Vagina (tissue), 2 donors: Measurements from ENCODE around the gene ITGB3BP. TPM values are rescaled to one million over a fixed set of nuclear protein-coding genes. Genes with fewer than 3 reads are reported as not detected.
"Not testable (repeated sequence)": the region's sequence is repeated elsewhere in the genome, so short reads cannot be mapped to it uniquely, and the experiment has no call there.

ENCODE experiments used
- DNase-seq, 2 donors: peaks; one replicate each; pipeline ENCODE4 v3.0.0-alpha.2; 2017; ENCODE audit errors: extremely low spot score in 2 of 2
- H3K27ac ChIP-seq: fragments of 200-600 bp; sonication (generic); one replicate; pipeline ENCODE4 v1.5.1; 2019
- H3K27me3 ChIP-seq: fragments of 200-600 bp; sonication (generic); one replicate; pipeline ENCODE4 v1.5.1; 2019
- H3K36me3 ChIP-seq, 2 donors: fragments of 200-600 bp; sonication (generic); one replicate each; pipeline ENCODE4 v1.5.1; 2017 to 2019
- H3K4me1 ChIP-seq: fragments of 200-600 bp; sonication (generic); one replicate; pipeline ENCODE4 v1.5.1; 2019
- H3K4me3 ChIP-seq, 2 donors: fragments of 200-600 bp; sonication (generic); 1 replicate in 1 of 2; 2 replicates in 1 of 2; pipeline ENCODE4 v1.5.1; 2016 to 2019
- H3K9me3 ChIP-seq: fragments of 200-600 bp; sonication (generic); one replicate; pipeline ENCODE4 v1.5.1; 2019
- POLR2A ChIP-seq, 2 donors: fragments of 450-650 bp; IDR thresholded peaks; one replicate each; pipeline ENCODE4 v1.6.1; 2017; ENCODE audit warnings: antibody characterized with exemption in 2 of 2, mild to moderate bottlenecking in 2 of 2, moderate library complexity in 2 of 2
- POLR2AphosphoS5 ChIP-seq, 2 donors: sonication (generic); formaldehyde crosslinking; IDR thresholded peaks; one replicate each; pipeline ENCODE4 v1.9.0; 2017; ENCODE audit warnings: antibody characterized with exemption in 2 of 2, mild to moderate bottlenecking in 2 of 2, low read depth in 1 of 2; ENCODE audit not compliant: insufficient read depth in 1 of 2
- intact Hi-C: fragments of 100-400 bp; cut with DNase I; formaldehyde crosslinking; loops from one replicate; pipeline ENCODE4 v1.15.1; 2023
- total RNA-seq: library from RNA; depleted of rRNA; stranded (reverse); fragments of >200 nt; gene quantifications from one replicate; pipeline ENCODE4 v1.2.3, GENCODE V29; 2016
- TF ChIP-seq, protein P1 (sequence below), 3 experiments: fragments of 450-650 bp in 2 of 3; fragments of 200-600 bp in 1 of 3; sonication (generic) in 1 of 3; IDR thresholded peaks; one replicate each; pipeline ENCODE4 v1.5.1; 2017 to 2019; ENCODE audit warnings: antibody characterized with exemption in 3 of 3, mild to moderate bottlenecking in 2 of 3, moderate library complexity in 2 of 3

Gene ITGB3BP
- total RNA-seq, 1 donor from 2014 or later: 11.8 TPM

DNA sequence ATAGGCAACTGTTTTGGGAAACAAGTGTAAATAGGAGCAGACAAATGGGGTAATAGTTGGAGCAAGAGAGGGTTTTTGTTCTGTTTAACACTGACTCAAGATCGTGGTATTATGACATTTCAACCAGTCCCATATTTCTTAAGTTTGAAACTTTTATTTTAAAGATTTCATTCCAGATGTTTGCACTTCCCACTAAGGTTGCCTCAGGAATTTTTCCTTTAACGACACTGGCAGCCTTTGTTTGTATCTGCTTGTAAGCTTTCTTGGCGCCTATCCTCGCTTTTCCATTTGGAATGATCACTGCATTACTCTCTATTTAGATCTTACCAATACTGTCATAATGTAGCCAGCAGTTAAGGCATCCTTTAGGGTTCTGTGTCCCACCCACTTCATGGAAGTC, 87.9 kb downstream of the ITGB3BP start:
- TF ChIP-seq, protein P1, sequence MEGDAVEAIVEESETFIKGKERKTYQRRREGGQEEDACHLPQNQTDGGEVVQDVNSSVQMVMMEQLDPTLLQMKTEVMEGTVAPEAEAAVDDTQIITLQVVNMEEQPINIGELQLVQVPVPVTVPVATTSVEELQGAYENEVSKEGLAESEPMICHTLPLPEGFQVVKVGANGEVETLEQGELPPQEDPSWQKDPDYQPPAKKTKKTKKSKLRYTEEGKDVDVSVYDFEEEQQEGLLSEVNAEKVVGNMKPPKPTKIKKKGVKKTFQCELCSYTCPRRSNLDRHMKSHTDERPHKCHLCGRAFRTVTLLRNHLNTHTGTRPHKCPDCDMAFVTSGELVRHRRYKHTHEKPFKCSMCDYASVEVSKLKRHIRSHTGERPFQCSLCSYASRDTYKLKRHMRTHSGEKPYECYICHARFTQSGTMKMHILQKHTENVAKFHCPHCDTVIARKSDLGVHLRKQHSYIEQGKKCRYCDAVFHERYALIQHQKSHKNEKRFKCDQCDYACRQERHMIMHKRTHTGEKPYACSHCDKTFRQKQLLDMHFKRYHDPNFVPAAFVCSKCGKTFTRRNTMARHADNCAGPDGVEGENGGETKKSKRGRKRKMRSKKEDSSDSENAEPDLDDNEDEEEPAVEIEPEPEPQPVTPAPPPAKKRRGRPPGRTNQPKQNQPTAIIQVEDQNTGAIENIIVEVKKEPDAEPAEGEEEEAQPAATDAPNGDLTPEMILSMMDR (IDR thresholded peaks at IDR 0.05): no peak
- TF ChIP-seq POLR2AphosphoS5 (IDR thresholded peaks at IDR 0.05; ENCODE audit: insufficient read depth in 1 of 2, low read depth in 1 of 2) (no peak), POLR2A (IDR thresholded peaks at IDR 0.05) (no peak)
- intact Hi-C loops: no loop called here
- no peaks in the 10 kb centered on the region for H3K4me1 ChIP-seq

DNA sequence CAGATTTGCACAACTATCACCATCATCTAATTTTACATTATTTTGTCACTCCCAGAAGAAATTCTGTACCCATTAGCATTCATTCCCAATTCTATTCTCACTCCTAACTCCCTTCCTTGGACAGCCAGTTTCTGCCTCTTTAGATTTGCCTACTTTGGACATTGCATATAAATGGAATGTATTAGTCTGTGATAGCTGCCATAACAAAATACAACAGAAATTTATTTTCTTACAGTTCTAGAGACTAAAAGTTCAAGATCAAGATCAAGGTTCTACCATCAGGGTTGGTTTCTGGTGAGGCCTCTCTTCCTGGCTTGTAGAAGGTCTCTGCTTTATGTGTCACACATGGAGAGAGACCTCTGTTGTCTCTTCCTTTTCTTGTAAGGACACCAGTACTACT, 93.7 kb downstream of the ITGB3BP start:
- no peak for DNase-seq
- H3K9me3 ChIP-seq: no peaks in the 10 kb centered on the region
- intact Hi-C loops: no loop called here
- peaks cover 0 to 26% of the 10 kb centered on the region in 2 donors for H3K36me3 ChIP-seq
- H3K4me3 ChIP-seq: no peak overlapping the region
- no peak overlapping the region for H3K27ac ChIP-seq
- H3K27me3 ChIP-seq: no peaks in the 10 kb centered on the region
- H3K4me1 ChIP-seq: no peaks in the 10 kb centered on the region
- TF ChIP-seq POLR2AphosphoS5 (IDR thresholded peaks at IDR 0.05; ENCODE audit: insufficient read depth in 1 of 2, low read depth in 1 of 2) (no peak), POLR2A (IDR thresholded peaks at IDR 0.05) (no peak)
- TF ChIP-seq, protein P1 (IDR thresholded peaks at IDR 0.05): no peak

More for the DNA sequence above, 87.9 kb downstream of the ITGB3BP start:
- no peak for DNase-seq
- Histone ChIP-seq H3K9me3 (no peaks in the 10 kb centered on the region), H3K27ac (no peak overlapping the region), H3K27me3 (no peaks in the 10 kb centered on the region), H3K4me3 (no peak overlapping the region), H3K36me3 (peaks cover 0 to 11% of the 10 kb centered on the region in 2 donors)

DNA sequence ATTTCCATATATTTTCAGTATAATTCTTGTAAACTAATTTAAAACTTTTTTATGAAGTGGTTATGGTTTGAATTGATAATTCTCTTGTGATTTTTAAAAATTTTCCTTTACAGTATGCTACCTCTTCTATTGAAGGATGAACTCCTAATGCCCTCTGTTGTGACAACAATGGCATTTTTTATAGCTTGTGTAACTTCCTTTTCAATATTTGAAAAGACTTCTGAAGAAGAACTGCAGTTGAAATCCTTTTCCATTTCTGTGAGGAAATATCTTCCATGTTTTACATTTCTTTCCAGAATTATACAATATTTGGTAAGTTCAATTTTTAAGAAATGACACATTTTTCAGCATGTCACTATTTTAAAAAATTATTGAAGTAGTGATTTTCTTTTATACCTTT, 94.2 kb downstream of the ITGB3BP start:
- no peak overlapping the region for H3K27ac ChIP-seq
- no peaks in the 10 kb centered on the region for H3K27me3 ChIP-seq
- H3K4me1 ChIP-seq: no peaks in the 10 kb centered on the region
- TF ChIP-seq POLR2A (IDR thresholded peaks at IDR 0.05) (no peak), POLR2AphosphoS5 (IDR thresholded peaks at IDR 0.05; ENCODE audit: insufficient read depth in 1 of 2, low read depth in 1 of 2) (no peak)
- TF ChIP-seq, protein P1 (IDR thresholded peaks at IDR 0.05): no peak
- H3K36me3 ChIP-seq: peaks cover 0 to 26% of the 10 kb centered on the region in 2 donors
- intact Hi-C loops: no loop called here
- no peak for DNase-seq
- H3K4me3 ChIP-seq: no peak overlapping the region
- no peaks in the 10 kb centered on the region for H3K9me3 ChIP-seq

DNA sequence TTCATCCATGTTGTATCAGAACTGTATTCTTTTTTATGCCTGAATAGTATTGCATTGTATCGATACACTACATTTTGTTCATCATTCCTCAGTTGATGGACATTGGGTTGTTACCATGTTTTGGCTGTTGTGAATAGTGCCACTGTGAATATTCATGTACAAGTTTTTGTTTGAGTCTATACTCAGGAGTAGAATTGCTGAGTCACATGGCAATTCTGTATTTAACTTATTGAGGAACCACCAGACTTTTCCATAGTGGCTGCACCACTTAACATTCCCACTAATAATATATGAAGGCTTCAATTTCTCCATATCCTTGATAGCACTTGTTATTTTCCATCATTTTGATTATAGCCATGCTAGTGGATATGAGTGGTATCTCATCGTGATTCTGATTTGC, 99.4 kb downstream of the ITGB3BP start:
- Histone ChIP-seq H3K9me3 (no peaks in the 10 kb centered on the region), H3K27me3 (no peaks in the 10 kb centered on the region), H3K4me1 (no peaks in the 10 kb centered on the region), H3K36me3 (peaks cover 0 to 8% of the 10 kb centered on the region in 2 donors), H3K4me3 (no peak overlapping the region), H3K27ac (no peak overlapping the region)
- no peak for TF ChIP-seq POLR2A (IDR thresholded peaks at IDR 0.05)
- TF ChIP-seq, protein P1 (IDR thresholded peaks at IDR 0.05): no peak
- TF ChIP-seq POLR2AphosphoS5 (IDR thresholded peaks at IDR 0.05; ENCODE audit: insufficient read depth in 1 of 2, low read depth in 1 of 2): no peak
- no peak for DNase-seq
- intact Hi-C loops: no loop called here

DNA sequence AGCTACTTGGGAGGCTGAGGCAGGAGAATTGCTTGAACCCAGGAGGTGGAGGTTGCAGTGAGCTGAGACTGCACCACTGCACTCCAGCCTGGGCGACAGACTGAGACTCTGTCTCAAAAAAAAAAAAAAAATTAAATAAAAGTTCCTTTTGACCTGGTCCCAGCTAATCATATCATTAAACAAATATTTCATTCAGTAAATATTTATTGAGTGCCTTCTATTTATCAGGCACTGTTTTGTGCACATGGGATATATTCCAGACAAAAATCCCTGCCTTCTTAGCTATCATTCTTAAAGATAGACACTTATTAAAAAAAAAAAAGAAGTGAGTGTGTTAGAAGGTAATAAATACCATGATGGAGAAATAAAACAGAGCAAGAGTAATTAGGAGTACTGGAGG, 102.3 kb downstream of the ITGB3BP start:
- DNase-seq, intact Hi-C loops, H3K27ac ChIP-seq, H3K9me3 ChIP-seq, H3K27me3 ChIP-seq, H3K36me3 ChIP-seq, H3K4me3 ChIP-seq, H3K4me1 ChIP-seq: not testable (repeated sequence)

DNA sequence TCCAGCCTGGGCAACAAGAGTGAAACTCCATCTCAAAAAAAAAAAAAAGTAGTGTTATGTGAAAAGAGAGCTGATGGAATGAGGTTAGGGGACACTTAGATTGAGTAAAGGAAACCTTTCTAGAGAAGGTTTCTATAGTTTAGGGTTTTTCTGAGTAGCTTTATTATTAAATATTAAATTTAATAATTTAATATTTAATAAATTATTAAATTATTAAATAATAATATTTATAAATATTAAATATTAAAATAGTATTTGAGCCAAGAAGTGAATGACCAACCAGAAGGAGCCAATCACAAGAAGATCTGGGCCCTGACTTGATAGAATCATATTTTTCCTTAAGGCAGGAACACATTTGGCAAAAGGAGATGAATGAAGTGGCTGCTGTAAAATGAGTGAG, 104.9 kb downstream of the ITGB3BP start:
- H3K27ac ChIP-seq: no peak overlapping the region
- DNase-seq: no peak
- no peaks in the 10 kb centered on the region for H3K9me3 ChIP-seq
- intact Hi-C loops: no loop called here
- TF ChIP-seq POLR2AphosphoS5 (IDR thresholded peaks at IDR 0.05; ENCODE audit: insufficient read depth in 1 of 2, low read depth in 1 of 2) (no peak), POLR2A (IDR thresholded peaks at IDR 0.05) (no peak)
- TF ChIP-seq, protein P1 (IDR thresholded peaks at IDR 0.05): no peak
- H3K36me3 ChIP-seq: peaks cover 0 to 7% of the 10 kb centered on the region in 2 donors
- H3K4me3 ChIP-seq: no peak overlapping the region
- H3K4me1 ChIP-seq: no peaks in the 10 kb centered on the region
- H3K27me3 ChIP-seq: no peaks in the 10 kb centered on the region
